RWPE2 (cell line): ENCODE results near the gene FMN1.

ENCODE experiments used
- ATAC-seq: fragments of 200-7000 bp; cut with Tn5 transposase; 3 replicates; pipeline ENCODE4 v1.9.1; 2021; ENCODE audit warnings: low read depth
- DNase-seq: peaks from one replicate; pipeline ENCODE4 v3.0.0-alpha.2; 2020; ENCODE audit warnings: low spot score
- H3K27ac ChIP-seq: fragments of 450-650 bp; 2 replicates; pipeline ENCODE4 v1.5.1; 2017; ENCODE audit warnings: mild to moderate bottlenecking; ENCODE audit not compliant: poor library complexity, severe bottlenecking
- H3K27me3 ChIP-seq: fragments of 250-450 bp; sonication (Bioruptor Pico); 2 replicates; pipeline ENCODE4 v1.5.1; 2021; ENCODE audit warnings: mild to moderate bottlenecking, moderate library complexity; ENCODE audit not compliant: insufficient read depth, poor library complexity, severe bottlenecking
- H3K36me3 ChIP-seq: fragments of 250-450 bp; sonication (Bioruptor Pico); 2 replicates; pipeline ENCODE4 v1.5.1; 2020; ENCODE audit warnings: low read depth, mild to moderate bottlenecking, moderate library complexity
- H3K4me1 ChIP-seq: fragments of 250-450 bp; sonication (Bioruptor Pico); 2 replicates; pipeline ENCODE4 v1.5.1; 2021; ENCODE audit warnings: mild to moderate bottlenecking, moderate library complexity; ENCODE audit not compliant: insufficient read depth, poor library complexity, severe bottlenecking
- H3K4me3 ChIP-seq: fragments of 250-450 bp; sonication (Bioruptor Pico); 2 replicates; pipeline ENCODE4 v1.5.1; 2021; ENCODE audit warnings: mild to moderate bottlenecking, moderate library complexity; ENCODE audit not compliant: severe bottlenecking
- H3K9me3 ChIP-seq: fragments of 250-450 bp; sonication (Bioruptor Pico); 2 replicates; pipeline ENCODE4 v1.5.1; 2021; ENCODE audit warnings: mild to moderate bottlenecking, moderate library complexity; ENCODE audit not compliant: severe bottlenecking
- TF ChIP-seq, protein P1 (sequence below): fragments of 450-650 bp; IDR thresholded peaks from one replicate; pipeline ENCODE4 v1.5.1; 2017; ENCODE audit warnings: mild to moderate bottlenecking, moderate library complexity; ENCODE audit not compliant: poor library complexity, severe bottlenecking

The FMN1 gene

DNA sequence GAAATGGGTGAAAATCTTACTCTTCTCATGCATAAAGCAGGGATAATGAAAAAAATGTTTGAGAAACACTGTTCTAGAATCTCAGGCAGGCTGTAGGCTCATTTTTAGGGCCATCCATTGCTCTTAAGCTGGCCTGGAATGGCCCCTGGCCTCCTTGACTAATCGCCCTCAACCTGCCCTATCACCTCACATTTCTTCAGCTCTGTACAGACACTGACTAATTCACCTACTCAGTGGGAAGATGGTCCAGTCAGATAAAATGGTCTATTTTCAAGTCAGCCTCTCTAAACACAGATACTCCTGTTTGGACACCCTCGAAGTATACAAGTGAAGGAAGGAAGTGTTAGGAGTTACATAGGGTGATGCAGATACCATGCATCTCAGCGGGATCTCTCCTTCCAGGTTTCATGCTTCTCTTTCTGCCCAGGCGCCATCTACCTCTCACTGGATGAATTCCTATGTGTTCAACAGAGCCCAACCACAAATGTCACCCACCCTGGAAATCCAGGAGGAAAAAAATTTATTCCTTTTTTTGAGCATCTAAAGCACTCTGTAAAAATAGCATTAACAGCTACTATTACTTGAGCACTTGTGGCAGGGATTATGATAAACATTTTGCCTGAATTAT lies 12.1 kb downstream of the FMN1 start:
- ATAC-seq = peak; percentile 64; the same call in 2 of the 3 replicates
- H3K27ac ChIP-seq = no peak overlapping the region
- TF ChIP-seq, protein P1, sequence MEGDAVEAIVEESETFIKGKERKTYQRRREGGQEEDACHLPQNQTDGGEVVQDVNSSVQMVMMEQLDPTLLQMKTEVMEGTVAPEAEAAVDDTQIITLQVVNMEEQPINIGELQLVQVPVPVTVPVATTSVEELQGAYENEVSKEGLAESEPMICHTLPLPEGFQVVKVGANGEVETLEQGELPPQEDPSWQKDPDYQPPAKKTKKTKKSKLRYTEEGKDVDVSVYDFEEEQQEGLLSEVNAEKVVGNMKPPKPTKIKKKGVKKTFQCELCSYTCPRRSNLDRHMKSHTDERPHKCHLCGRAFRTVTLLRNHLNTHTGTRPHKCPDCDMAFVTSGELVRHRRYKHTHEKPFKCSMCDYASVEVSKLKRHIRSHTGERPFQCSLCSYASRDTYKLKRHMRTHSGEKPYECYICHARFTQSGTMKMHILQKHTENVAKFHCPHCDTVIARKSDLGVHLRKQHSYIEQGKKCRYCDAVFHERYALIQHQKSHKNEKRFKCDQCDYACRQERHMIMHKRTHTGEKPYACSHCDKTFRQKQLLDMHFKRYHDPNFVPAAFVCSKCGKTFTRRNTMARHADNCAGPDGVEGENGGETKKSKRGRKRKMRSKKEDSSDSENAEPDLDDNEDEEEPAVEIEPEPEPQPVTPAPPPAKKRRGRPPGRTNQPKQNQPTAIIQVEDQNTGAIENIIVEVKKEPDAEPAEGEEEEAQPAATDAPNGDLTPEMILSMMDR = no peak

GRCh38 chr15:33179874-33180273 lies 14.6 kb downstream of the FMN1 start:
- DNase-seq (no peak), ATAC-seq (no peak)
- no peak overlapping the region for H3K27ac ChIP-seq
- no peaks in the 10 kb centered on the region for H3K9me3 ChIP-seq
- no peaks in the 10 kb centered on the region for H3K4me1 ChIP-seq
- no peaks in the 10 kb centered on the region for H3K36me3 ChIP-seq
- no peaks in the 10 kb centered on the region for H3K27me3 ChIP-seq
- TF ChIP-seq, protein P1 = no peak
- H3K4me3 ChIP-seq = no peak overlapping the region

More for the DNA sequence above, 12.1 kb downstream of the FMN1 start:
- no peaks in the 10 kb centered on the region for H3K4me1 ChIP-seq
- H3K4me3 ChIP-seq = no peak overlapping the region
- no peaks in the 10 kb centered on the region for H3K36me3 ChIP-seq
- DNase-seq = no peak
- H3K9me3 ChIP-seq = no peaks in the 10 kb centered on the region
- H3K27me3 ChIP-seq = no peaks in the 10 kb centered on the region

DNA sequence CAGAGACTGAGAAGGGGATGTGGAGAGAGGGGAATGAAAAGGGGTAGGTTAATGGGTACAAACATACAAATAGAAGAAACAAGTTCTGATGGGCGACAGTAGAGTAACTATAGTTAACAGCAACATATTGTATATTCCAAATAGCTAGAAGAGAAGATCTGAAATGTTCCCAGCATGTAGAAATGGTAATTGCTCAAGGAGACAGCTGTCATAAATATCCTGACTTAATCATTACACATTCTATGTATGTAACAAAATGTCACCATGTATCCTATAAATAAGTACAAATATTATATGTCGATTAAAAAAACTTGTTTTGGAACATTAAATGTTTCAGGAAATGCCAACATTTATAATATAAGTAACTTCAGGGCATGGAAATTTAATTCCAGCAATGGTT lies 23.3 kb downstream of the FMN1 start:
- no peak for ATAC-seq
- no peak for DNase-seq
- Histone ChIP-seq H3K27me3 (no peaks in the 10 kb centered on the region), H3K36me3 (no peaks in the 10 kb centered on the region), H3K27ac (no peak overlapping the region), H3K4me1 (no peaks in the 10 kb centered on the region), H3K9me3 (no peaks in the 10 kb centered on the region), H3K4me3 (no peak overlapping the region)
- TF ChIP-seq, protein P1 = no peak

GRCh38 chr15:33169625-33170024 lies 24.9 kb downstream of the FMN1 start:
- no peak overlapping the region for H3K27ac ChIP-seq
- H3K4me3 ChIP-seq = no peak overlapping the region
- no peaks in the 10 kb centered on the region for H3K36me3 ChIP-seq
- no peaks in the 10 kb centered on the region for H3K9me3 ChIP-seq
- TF ChIP-seq, protein P1 = no peak
- ATAC-seq (no peak), DNase-seq (no peak)
- H3K4me1 ChIP-seq = no peaks in the 10 kb centered on the region
- H3K27me3 ChIP-seq = no peaks in the 10 kb centered on the region

DNA sequence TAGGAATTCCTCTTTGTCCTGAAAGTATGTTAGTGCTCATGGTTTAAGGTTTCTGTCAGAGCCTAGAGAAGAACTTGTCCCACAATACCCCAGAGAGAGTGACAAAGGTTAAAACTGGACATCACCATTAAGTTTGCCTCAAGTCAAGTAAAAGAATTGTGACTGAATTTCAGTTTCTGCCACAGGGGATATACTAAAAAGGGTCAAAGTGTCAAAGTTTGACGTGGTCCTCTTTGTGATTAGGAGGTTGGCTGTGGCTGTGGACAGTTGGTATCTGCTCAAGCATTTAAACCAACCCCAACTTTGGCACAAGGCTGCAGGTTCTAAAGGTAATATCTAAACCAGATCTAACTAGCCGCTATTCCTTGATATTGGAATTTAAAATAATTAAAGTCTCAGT lies 26.1 kb downstream of the FMN1 start:
- DNase-seq (no peak), ATAC-seq (no peak)
- H3K4me1 ChIP-seq = no peaks in the 10 kb centered on the region
- H3K4me3 ChIP-seq = no peak overlapping the region
- H3K27me3 ChIP-seq = no peaks in the 10 kb centered on the region
- TF ChIP-seq, protein P1 = no peak
- no peaks in the 10 kb centered on the region for H3K9me3 ChIP-seq
- no peak overlapping the region for H3K27ac ChIP-seq
- H3K36me3 ChIP-seq = no peaks in the 10 kb centered on the region
